GM18951 (cell line): ENCODE measurements around the gene RAPH1.
"Not testable (repeated sequence)": the region's sequence is repeated elsewhere in the genome, so short reads cannot be mapped to it uniquely, and the experiment has no call there.

Source experiments
- POLR2A ChIP-seq: IDR thresholded peaks from 4 replicates; pipeline ENCODE4 v1.6.1; 2011; ENCODE audit warnings: mild to moderate bottlenecking; ENCODE audit not compliant: insufficient read length, insufficient read depth; ENCODE audit errors: extremely low read depth
- in situ Hi-C: fragments of 300-500 bp; cut with MboI; formaldehyde crosslinking; loops from one replicate; pipeline ENCODE4 v1.12.0; 2022; ENCODE audit warnings: low sequenced_read_pairs, mixed read lengths, inconsistent platforms; ENCODE audit not compliant: unreplicated experiment

RAPH1 gene

DNA sequence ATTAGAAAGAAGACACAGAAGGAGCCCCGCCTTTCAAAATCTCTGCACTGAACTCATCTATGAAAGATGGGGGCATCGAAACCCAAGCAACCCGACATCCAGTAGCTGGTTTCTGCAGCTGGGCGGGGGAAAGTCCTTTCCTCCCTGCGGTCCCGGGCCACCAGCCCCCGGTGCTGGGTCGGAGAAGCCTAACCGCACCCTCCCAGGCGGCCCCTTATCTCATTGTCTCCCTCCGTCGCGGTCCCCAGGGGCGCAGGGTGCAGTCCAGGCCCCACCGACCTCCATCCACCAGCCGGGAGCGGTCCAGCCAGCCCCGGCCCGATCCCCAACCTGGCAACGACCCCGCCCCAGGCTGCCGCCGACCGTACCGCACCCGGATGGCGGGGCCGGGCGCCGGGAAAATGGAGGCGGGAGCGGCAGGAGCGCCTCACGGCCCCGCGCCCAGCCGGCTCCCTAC, 452 bp downstream of the RAPH1 start:
- in situ Hi-C loops = no loop called here
- TF ChIP-seq POLR2A = no peak

- no peak for TF ChIP-seq POLR2A
- in situ Hi-C loops = no loop called here
Measured at GRCh38 chr2:203533676-203534591, 1.2 kb downstream of the RAPH1 start.

DNA sequence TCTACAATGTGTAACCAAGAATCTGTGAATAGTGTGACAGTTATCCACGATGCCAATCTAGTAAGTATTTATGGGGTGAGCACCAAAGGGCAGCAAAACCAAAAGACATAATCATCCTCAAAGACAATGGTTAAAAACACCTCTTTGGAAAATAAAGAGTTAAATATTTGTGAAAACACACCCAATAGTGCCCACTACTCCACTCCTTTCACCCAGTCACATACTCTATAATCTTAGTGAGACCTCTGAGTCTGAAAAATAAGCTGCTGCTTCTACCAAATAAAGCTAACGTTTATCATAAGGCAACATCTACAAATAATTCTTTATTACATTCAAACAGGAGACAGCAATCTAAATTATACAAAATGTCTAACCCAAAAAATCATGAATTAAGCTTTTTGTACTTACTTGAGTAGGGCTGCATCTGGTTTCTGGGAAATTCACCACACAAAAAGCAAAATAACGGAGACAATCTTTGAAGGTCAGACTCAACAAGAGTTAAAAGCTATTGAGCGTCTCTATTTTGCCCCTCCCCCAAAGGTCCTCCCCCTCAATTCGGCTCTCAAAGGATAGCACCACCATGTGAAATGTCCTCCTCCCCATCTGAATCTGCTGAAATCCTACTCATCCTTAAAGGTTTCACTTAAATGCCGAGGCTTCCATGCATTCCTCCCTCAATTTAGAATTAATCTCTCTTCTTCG, 2.0 kb downstream of the RAPH1 start:
- no peak for TF ChIP-seq POLR2A
- in situ Hi-C loops = no loop called here

DNA sequence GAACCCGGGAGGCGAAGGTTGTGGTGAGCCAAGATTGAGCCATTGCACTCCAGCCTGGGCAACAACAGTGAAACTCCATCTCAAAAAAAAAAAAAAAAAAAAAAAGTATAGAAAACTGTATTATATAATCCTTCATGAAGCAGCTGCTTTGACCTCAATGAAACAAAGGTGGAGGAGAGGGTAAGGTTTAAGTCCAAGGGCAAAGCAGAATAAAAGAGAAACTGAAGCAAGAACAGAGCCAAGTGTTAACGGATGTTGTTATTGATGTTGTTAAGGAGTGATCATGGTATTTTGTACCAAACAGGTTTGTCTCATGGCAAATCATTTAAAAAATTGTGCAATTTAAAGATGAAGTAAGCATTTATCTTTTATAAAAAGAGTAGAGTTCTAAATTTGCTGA, 7.4 kb downstream of the RAPH1 start:
- in situ Hi-C loops = no loop called here
- no peak for TF ChIP-seq POLR2A

DNA sequence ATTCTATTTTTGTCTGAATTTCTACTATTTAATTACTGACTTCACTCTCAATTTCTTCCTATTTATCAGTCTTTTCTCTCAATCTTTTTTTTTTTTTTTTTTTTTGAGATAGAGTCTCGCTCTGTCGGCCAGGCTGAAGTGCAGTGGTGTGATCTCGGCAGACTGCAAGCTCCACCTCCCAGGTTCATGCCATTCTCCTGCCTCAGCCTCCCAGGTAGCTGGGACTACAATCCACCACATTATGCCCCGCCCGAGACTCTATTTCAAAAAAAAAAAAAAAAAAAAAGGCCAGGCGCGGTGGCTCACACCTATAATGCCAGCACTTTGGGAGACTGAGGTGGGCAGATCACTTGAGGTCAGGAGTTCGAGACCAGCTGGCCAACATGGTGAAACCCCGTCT, 21.8 kb downstream of the RAPH1 start:
- in situ Hi-C loops = not testable (repeated sequence)

- no peak for TF ChIP-seq POLR2A
- in situ Hi-C loops = no loop called here
Measured at GRCh38 chr2:203510941-203511305, 24.2 kb downstream of the RAPH1 start.

DNA sequence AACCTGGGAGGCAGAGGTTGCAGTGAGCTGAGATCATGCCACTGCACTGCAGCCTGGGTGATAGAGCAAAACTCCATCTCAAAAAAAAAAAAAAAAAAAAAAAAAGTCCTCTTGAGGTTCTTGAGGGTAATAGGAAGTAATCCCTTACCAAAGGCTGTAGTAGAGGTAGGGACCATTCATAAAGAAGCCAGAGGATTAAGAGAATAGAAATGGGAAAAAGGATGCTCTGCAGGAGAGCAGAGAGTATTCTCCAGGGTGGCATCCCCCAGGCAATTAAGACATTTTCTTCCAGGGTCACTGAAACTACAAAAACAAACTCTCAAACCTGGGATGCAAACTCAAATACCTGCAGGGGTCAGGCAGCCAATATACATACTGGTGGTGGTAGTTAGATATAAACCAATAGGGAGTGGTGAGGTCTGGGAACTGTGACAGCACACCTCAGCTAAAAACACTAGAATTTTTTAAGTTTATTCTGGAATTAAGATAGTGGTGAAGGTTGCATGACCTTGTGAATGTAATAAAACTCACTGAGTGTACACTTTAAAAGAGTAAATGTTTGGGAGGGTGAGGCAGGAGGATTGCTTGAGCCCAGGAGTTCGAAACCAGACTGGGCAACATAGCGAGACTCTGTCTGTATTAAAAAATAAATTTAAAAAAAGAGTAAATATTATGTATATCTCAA, 24.7 kb downstream of the RAPH1 start:
- TF ChIP-seq POLR2A = no peak
- in situ Hi-C loops = no loop called here

GRCh38 chr2:203503460-203503859, 31.6 kb downstream of the RAPH1 start:
- in situ Hi-C loops = not testable (repeated sequence)

DNA sequence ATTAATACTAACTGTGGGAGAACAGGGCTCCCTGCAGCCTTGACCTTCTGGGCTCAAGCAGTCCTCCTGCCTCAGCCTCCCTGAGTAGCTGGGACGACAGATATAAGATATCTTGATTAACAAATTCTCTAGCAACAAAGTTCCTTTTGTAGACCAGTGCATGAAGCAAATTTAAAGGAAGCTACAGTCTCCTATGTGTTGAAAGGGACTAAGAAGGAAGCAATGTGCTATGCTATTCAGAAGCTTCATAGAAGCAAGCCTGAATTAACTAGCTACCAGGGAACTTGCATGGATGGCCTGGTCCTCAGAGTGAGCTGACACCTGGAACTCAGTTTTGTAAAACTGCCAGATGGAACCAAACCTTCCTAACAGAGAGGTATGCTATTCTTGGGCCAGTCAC, 33.2 kb downstream of the RAPH1 start:
- TF ChIP-seq POLR2A = no peak
- in situ Hi-C loops = no loop called here

- no peak for TF ChIP-seq POLR2A
- in situ Hi-C loops = no loop called here
Measured at GRCh38 chr2:203500951-203501350, 34.1 kb downstream of the RAPH1 start.

- in situ Hi-C loops = no loop called here
- TF ChIP-seq POLR2A = no peak
Measured at GRCh38 chr2:203500297-203500696, 34.8 kb downstream of the RAPH1 start.

- in situ Hi-C loops = no loop called here
Measured at GRCh38 chr2:203498161-203498560, 36.9 kb downstream of the RAPH1 start.

GRCh38 chr2:203492965-203493364, 42.1 kb downstream of the RAPH1 start:
- in situ Hi-C loops = no loop called here

More at GRCh38 chr2:203498161-203498560, 36.9 kb downstream of the RAPH1 start:
- TF ChIP-seq POLR2A = no peak

More at GRCh38 chr2:203492965-203493364, 42.1 kb downstream of the RAPH1 start:
- no peak for TF ChIP-seq POLR2A
